ENCODE measurements around the gene MSANTD1. TPM values are rescaled to one million over a fixed set of nuclear protein-coding genes. Genes with fewer than 3 reads are reported as not detected.

MSANTD1 gene
- total and polyA plus RNA-seq, 2 of the 8 experiments (the other 6 are each of a cell fraction or from before 2014, with no cell fraction given): 0.23 to 0.45 TPM

GRCh38 chr4:3291969-3292570 lies 43.1 kb downstream of the MSANTD1 start (continued):
- no peak for TF ChIP-seq EP300 (IDR thresholded peaks at IDR 0.05; ENCODE audit: borderline replicate concordance in 1 of 2, low read depth in 2 of 2, low read length in 2 of 2)

All from H1 (cell line).